Activated B cell treated with CpG ODN at 0.5 μM for 24 hours (primary cell): ENCODE results near the gene MIGA2. TPM values are rescaled to one million over a fixed set of nuclear protein-coding genes. Genes with fewer than 3 reads are reported as not detected.

Experiments
- ATAC-seq: fragments of 200-7000 bp; cut with Tn5 transposase; one replicate; pipeline ENCODE4 v1.10.0; 2021; ENCODE audit warnings: low read depth, mild to moderate bottlenecking, moderate library complexity
- CTCF ChIA-PET: fragments of 350-600 bp; sonication (Branson Sonifier 250); formaldehyde crosslinking; loops from one replicate; lab custom pipeline; 2021; ENCODE audit warnings: antibody characterized with exemption; lab: Charles Lee
- POLR2A ChIA-PET: fragments of 350-600 bp; sonication (Branson Sonifier 250); formaldehyde crosslinking; loops from one replicate; lab custom pipeline; 2021; ENCODE audit warnings: antibody characterized with exemption; lab: Charles Lee
- DNase-seq: peaks from one replicate; pipeline ENCODE4 v3.0.0; 2022
- H3K27ac Mint-ChIP-seq: one replicate; pipeline ENCODE4 v1.8.0; 2020; ENCODE audit warnings: mixed read lengths
- H3K27me3 Mint-ChIP-seq: one replicate; pipeline ENCODE4 v1.8.0; 2021; ENCODE audit warnings: mixed read lengths
- H3K36me3 Mint-ChIP-seq: one replicate; pipeline ENCODE4 v1.8.0; 2021; ENCODE audit warnings: low read depth, mixed read lengths
- H3K4me1 Mint-ChIP-seq: one replicate; pipeline ENCODE4 v1.8.0; 2021; ENCODE audit warnings: mixed read lengths
- H3K4me3 Mint-ChIP-seq: one replicate; pipeline ENCODE4 v1.8.0; 2020; ENCODE audit warnings: mild to moderate bottlenecking, mixed read lengths
- H3K9me3 Mint-ChIP-seq: one replicate; pipeline ENCODE4 v1.8.0; 2020; ENCODE audit warnings: mixed read lengths
- CTCF ChIP-seq: fragments of 200-600 bp; IDR thresholded peaks from one replicate; pipeline ENCODE4 v1.8.0; 2022; ENCODE audit warnings: antibody characterized with exemption, mild to moderate bottlenecking
- intact Hi-C: fragments of 100-400 bp; cut with micrococcal nuclease; formaldehyde crosslinking; loops from one replicate; pipeline ENCODE4 v1.15.1; 2024
- total RNA-seq: library from RNA; stranded (reverse); gene quantifications from 2 replicates; pipeline ENCODE4 v1.2.3, GENCODE V29; 2022

Gene MIGA2
- total RNA-seq, 1 donor from 2014 or later: 50.0 TPM

- CTCF ChIA-PET: no interaction called here
- no peaks in the 10 kb centered on the region for H3K9me3 Mint-ChIP-seq
- H3K36me3 Mint-ChIP-seq: peaks cover 19% of the 10 kb centered on the region
- DNase-seq (no peak), ATAC-seq (no peak)
- no peaks in the 10 kb centered on the region for H3K4me1 Mint-ChIP-seq
- POLR2A ChIA-PET: interaction anchor here (1.3 kb wide), 1 partner anchor 13 kb away, joined by 7 read pairs; the partner anchor contains the start of gene DOLPP1
- intact Hi-C loops: no loop called here
- H3K27me3 Mint-ChIP-seq: no peaks in the 10 kb centered on the region
- H3K27ac Mint-ChIP-seq: no peak overlapping the region
- no peak overlapping the region for H3K4me3 Mint-ChIP-seq
- TF ChIP-seq CTCF: no peak
Observed at GRCh38 chr9:129093602-129094386, 57.4 kb downstream of the MIGA2 start.

- H3K36me3 Mint-ChIP-seq: peaks cover 13% of the 10 kb centered on the region
- no peak for TF ChIP-seq CTCF
- no peak overlapping the region for H3K4me3 Mint-ChIP-seq
- ATAC-seq (no peak), DNase-seq (no peak)
- ChIA-PET POLR2A (interaction anchor here (1.3 kb wide), 1 partner anchor 13 kb away, joined by 7 read pairs; the partner anchor contains the start of gene DOLPP1), CTCF (interaction anchor here (0.5 kb wide), 1 partner anchor 1005 kb away, joined by 3 read pairs; no protein-coding TSS in a partner anchor)
- no peaks in the 10 kb centered on the region for H3K9me3 Mint-ChIP-seq
- intact Hi-C loops: no loop called here
- H3K4me1 Mint-ChIP-seq: no peaks in the 10 kb centered on the region
- no peaks in the 10 kb centered on the region for H3K27me3 Mint-ChIP-seq
- no peak overlapping the region for H3K27ac Mint-ChIP-seq
Observed at GRCh38 chr9:129094387-129095169, 58.2 kb downstream of the MIGA2 start.

GRCh38 chr9:129095170-129095667 is 58.8 kb downstream of the MIGA2 start:
- POLR2A ChIA-PET: interaction anchor here (0.5 kb wide), 1 partner anchor 439 kb away, joined by 3 read pairs; no protein-coding TSS in a partner anchor
- Mint-ChIP-seq H3K27ac (no peak overlapping the region), H3K9me3 (no peaks in the 10 kb centered on the region), H3K4me1 (no peaks in the 10 kb centered on the region), H3K36me3 (peaks cover 7% of the 10 kb centered on the region), H3K4me3 (no peak overlapping the region), H3K27me3 (no peaks in the 10 kb centered on the region)
- CTCF ChIA-PET: interaction anchor here (0.5 kb wide), 1 partner anchor 1004 kb away, joined by 3 read pairs; no protein-coding TSS in a partner anchor
- intact Hi-C loops: no loop called here
- DNase-seq (no peak), ATAC-seq (no peak)
- TF ChIP-seq CTCF: no peak

- Mint-ChIP-seq H3K4me1 (no peaks in the 10 kb centered on the region), H3K4me3 (no peak overlapping the region), H3K27ac (no peak overlapping the region), H3K36me3 (peaks cover 2% of the 10 kb centered on the region), H3K27me3 (no peaks in the 10 kb centered on the region), H3K9me3 (no peaks in the 10 kb centered on the region)
- intact Hi-C loops: no loop called here
- ChIA-PET CTCF (no interaction called here), POLR2A (no interaction called here)
- ATAC-seq (no peak), DNase-seq (no peak)
- TF ChIP-seq CTCF: no peak
Observed at GRCh38 chr9:129095908-129096307, 59.5 kb downstream of the MIGA2 start.
